Vagina (tissue), 2 donors: Measurements from ENCODE around the gene KRTAP16-1. TPM values are rescaled to one million over a fixed set of nuclear protein-coding genes. Genes with fewer than 3 reads are reported as not detected.
"Not testable (repeated sequence)": the region's sequence is repeated elsewhere in the genome, so short reads cannot be mapped to it uniquely, and the experiment has no call there.

Experiments
- DNase-seq, 2 donors: peaks; one replicate each; pipeline ENCODE4 v3.0.0-alpha.2; 2017; ENCODE audit errors: extremely low spot score in 2 of 2
- H3K27ac ChIP-seq: fragments of 200-600 bp; sonication (generic); one replicate; pipeline ENCODE4 v1.5.1; 2019
- H3K27me3 ChIP-seq: fragments of 200-600 bp; sonication (generic); one replicate; pipeline ENCODE4 v1.5.1; 2019
- H3K36me3 ChIP-seq, 2 donors: fragments of 200-600 bp; sonication (generic); one replicate each; pipeline ENCODE4 v1.5.1; 2017 to 2019
- H3K4me1 ChIP-seq: fragments of 200-600 bp; sonication (generic); one replicate; pipeline ENCODE4 v1.5.1; 2019
- H3K4me3 ChIP-seq, 2 donors: fragments of 200-600 bp; sonication (generic); 1 replicate in 1 of 2; 2 replicates in 1 of 2; pipeline ENCODE4 v1.5.1; 2016 to 2019
- H3K9me3 ChIP-seq: fragments of 200-600 bp; sonication (generic); one replicate; pipeline ENCODE4 v1.5.1; 2019
- POLR2A ChIP-seq, 2 donors: fragments of 450-650 bp; IDR thresholded peaks; one replicate each; pipeline ENCODE4 v1.6.1; 2017; ENCODE audit warnings: antibody characterized with exemption in 2 of 2, mild to moderate bottlenecking in 2 of 2, moderate library complexity in 2 of 2
- POLR2AphosphoS5 ChIP-seq, 2 donors: sonication (generic); formaldehyde crosslinking; IDR thresholded peaks; one replicate each; pipeline ENCODE4 v1.9.0; 2017; ENCODE audit warnings: antibody characterized with exemption in 2 of 2, mild to moderate bottlenecking in 2 of 2, low read depth in 1 of 2; ENCODE audit not compliant: insufficient read depth in 1 of 2
- intact Hi-C: fragments of 100-400 bp; cut with DNase I; formaldehyde crosslinking; loops from one replicate; pipeline ENCODE4 v1.15.1; 2023
- total RNA-seq: library from RNA; depleted of rRNA; stranded (reverse); fragments of >200 nt; gene quantifications from one replicate; pipeline ENCODE4 v1.2.3, GENCODE V29; 2016
- TF ChIP-seq, protein P1 (sequence below), 3 experiments: fragments of 450-650 bp in 2 of 3; fragments of 200-600 bp in 1 of 3; sonication (generic) in 1 of 3; IDR thresholded peaks; one replicate each; pipeline ENCODE4 v1.5.1; 2017 to 2019; ENCODE audit warnings: antibody characterized with exemption in 3 of 3, mild to moderate bottlenecking in 2 of 3, moderate library complexity in 2 of 3

KRTAP16-1 gene
- total RNA-seq, 1 donor from 2014 or later: not detected

DNA sequence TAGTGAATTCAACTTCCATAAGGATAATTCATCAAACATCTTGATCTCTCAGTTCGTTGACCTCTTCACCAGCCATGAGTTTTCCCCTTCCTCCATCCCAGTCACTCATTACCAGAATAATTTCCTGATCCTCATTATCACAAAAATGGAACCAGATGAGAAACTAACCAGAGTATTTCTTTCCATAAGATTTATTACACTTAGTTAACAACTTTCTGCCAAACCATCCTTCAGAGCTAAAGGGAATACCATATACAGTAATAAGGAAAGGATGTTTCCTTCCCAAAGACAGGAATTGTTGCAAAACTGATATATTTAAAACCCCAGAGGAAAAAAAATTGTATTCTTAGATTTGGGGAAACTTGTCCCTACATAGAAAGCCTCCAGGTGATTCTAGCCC, 15.1 kb downstream of the KRTAP16-1 start:
- H3K4me3 ChIP-seq: no peak overlapping the region
- DNase-seq: no peak
- intact Hi-C loops: no loop called here

DNA sequence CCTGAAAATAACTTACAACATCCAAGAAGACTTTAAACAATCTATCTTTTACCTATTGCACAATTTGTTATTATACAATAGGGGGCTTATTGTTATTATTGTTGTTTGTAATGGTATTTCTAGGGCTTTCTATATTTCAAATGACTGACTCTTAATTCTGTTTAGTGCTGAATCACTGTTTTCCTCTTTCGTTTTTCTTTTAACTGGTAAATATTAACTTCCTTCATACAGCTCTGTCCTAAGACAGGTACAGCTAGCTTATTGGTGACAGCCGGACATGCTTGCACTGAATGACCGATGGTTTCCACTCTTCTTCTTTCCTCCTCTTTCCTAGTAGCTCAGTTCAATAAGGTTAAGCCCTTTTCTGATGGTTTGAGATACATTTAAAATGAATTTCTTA, 22.1 kb downstream of the KRTAP16-1 start:
- H3K4me3 ChIP-seq: no peak overlapping the region

More for the DNA sequence above, 15.1 kb downstream of the KRTAP16-1 start:
- no peaks in the 10 kb centered on the region for H3K36me3 ChIP-seq
- no peaks in the 10 kb centered on the region for H3K9me3 ChIP-seq
- no peaks in the 10 kb centered on the region for H3K27me3 ChIP-seq
- H3K4me1 ChIP-seq: no peaks in the 10 kb centered on the region
- TF ChIP-seq POLR2A (IDR thresholded peaks at IDR 0.05) (no peak), POLR2AphosphoS5 (IDR thresholded peaks at IDR 0.05; ENCODE audit: insufficient read depth in 1 of 2, low read depth in 1 of 2) (no peak)
- TF ChIP-seq, protein P1, sequence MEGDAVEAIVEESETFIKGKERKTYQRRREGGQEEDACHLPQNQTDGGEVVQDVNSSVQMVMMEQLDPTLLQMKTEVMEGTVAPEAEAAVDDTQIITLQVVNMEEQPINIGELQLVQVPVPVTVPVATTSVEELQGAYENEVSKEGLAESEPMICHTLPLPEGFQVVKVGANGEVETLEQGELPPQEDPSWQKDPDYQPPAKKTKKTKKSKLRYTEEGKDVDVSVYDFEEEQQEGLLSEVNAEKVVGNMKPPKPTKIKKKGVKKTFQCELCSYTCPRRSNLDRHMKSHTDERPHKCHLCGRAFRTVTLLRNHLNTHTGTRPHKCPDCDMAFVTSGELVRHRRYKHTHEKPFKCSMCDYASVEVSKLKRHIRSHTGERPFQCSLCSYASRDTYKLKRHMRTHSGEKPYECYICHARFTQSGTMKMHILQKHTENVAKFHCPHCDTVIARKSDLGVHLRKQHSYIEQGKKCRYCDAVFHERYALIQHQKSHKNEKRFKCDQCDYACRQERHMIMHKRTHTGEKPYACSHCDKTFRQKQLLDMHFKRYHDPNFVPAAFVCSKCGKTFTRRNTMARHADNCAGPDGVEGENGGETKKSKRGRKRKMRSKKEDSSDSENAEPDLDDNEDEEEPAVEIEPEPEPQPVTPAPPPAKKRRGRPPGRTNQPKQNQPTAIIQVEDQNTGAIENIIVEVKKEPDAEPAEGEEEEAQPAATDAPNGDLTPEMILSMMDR (IDR thresholded peaks at IDR 0.05): no peak
- no peak overlapping the region for H3K27ac ChIP-seq

DNA sequence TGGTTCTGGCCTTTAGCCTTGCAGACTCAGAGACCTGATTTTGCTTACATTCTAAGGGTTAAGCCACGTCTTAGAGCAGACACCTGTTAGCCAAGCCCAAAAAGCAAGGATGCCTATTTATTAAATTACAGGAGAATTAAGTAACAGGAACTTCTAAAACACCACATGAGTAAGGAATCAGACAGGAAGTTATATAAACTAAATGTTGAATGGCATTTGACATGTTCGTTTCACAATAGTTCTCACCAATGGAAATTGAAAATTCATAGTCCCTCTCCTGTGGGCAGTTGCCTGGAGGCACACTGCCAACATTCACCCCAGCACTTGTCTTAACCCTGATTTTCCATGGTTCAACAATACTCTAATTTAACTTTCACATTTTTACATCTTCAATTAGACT, 24.6 kb downstream of the KRTAP16-1 start:
- Histone ChIP-seq H3K27ac (no peak overlapping the region), H3K27me3 (no peaks in the 10 kb centered on the region), H3K36me3 (no peaks in the 10 kb centered on the region), H3K4me3 (no peak overlapping the region), H3K9me3 (no peaks in the 10 kb centered on the region), H3K4me1 (no peaks in the 10 kb centered on the region)
- intact Hi-C loops: no loop called here
- TF ChIP-seq POLR2A (IDR thresholded peaks at IDR 0.05) (no peak), POLR2AphosphoS5 (IDR thresholded peaks at IDR 0.05; ENCODE audit: insufficient read depth in 1 of 2, low read depth in 1 of 2) (no peak)
- TF ChIP-seq, protein P1 (IDR thresholded peaks at IDR 0.05): no peak
- DNase-seq: no peak

More for the DNA sequence above, 22.1 kb downstream of the KRTAP16-1 start:
- Histone ChIP-seq H3K4me1 (no peaks in the 10 kb centered on the region), H3K27me3 (no peaks in the 10 kb centered on the region), H3K36me3 (no peaks in the 10 kb centered on the region), H3K9me3 (no peaks in the 10 kb centered on the region), H3K27ac (no peak overlapping the region)
- intact Hi-C loops: no loop called here
- TF ChIP-seq POLR2AphosphoS5 (IDR thresholded peaks at IDR 0.05; ENCODE audit: insufficient read depth in 1 of 2, low read depth in 1 of 2) (no peak), POLR2A (IDR thresholded peaks at IDR 0.05) (no peak)
- TF ChIP-seq, protein P1 (IDR thresholded peaks at IDR 0.05): no peak
- no peak for DNase-seq

DNA sequence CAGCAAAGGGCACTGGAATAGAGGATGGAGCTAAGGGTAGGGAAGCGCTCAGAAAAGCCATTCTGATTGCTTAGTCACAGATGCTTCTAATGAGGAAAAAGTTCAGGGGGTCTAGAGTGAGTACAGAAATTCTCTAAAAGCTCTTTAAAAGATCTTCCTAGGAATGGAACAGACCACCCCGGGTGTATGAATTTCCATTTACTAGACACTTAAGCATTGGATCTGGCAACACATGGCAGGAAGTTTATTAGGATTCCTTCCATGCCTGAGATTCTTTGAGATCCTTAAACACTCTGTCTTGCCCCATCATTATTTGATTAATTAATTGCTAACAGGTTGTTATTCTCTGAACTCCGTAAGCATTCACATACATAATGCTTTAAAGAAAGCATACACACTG, 25.1 kb downstream of the KRTAP16-1 start:
- Histone ChIP-seq H3K9me3 (no peaks in the 10 kb centered on the region), H3K36me3 (no peaks in the 10 kb centered on the region), H3K4me1 (no peaks in the 10 kb centered on the region), H3K4me3 (no peak overlapping the region), H3K27me3 (no peaks in the 10 kb centered on the region), H3K27ac (no peak overlapping the region)
- DNase-seq: no peak
- TF ChIP-seq, protein P1 (IDR thresholded peaks at IDR 0.05): no peak
- no peak for TF ChIP-seq POLR2A (IDR thresholded peaks at IDR 0.05)
- no peak for TF ChIP-seq POLR2AphosphoS5 (IDR thresholded peaks at IDR 0.05; ENCODE audit: insufficient read depth in 1 of 2, low read depth in 1 of 2)
- intact Hi-C loops: no loop called here

DNA sequence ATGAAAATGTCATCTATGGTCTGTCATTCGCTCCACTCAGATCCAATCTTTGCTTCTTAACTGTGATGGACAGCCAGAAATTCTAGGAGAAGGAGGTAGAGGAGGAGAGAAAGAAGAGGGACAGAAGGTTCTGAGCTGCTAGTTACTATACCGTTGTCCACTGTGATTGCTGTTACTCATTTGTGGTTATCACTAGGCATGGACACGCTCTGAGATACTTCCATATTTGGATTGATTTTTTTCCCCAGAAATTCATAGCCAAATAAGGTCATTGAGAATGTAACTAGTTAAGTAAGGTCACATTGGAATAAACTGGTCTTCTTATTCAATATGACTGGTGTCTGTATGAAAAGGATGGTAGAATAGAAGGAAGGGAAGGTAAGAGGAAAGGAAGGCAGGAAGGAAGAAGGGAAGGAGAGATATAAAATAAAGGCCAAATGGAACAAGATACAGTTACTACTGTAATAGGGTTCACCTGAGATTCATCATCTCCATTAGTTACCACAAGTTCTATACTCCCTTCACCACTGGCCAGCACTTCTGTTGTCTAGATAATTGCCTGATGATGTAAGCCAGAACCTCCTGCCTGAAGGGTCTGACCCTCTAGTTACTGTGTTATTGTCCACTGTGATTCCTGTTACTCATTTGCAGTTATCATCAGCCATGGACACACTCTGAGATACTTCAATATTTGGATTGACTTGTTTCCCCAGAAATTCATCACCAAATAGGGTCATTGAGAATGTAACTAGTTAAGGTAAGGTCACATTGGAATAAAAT, 30.7 kb downstream of the KRTAP16-1 start:
- H3K27ac ChIP-seq: no peak overlapping the region
- H3K4me1 ChIP-seq: no peaks in the 10 kb centered on the region
- TF ChIP-seq POLR2A (IDR thresholded peaks at IDR 0.05): no peak
- TF ChIP-seq, protein P1 (IDR thresholded peaks at IDR 0.05): no peak
- TF ChIP-seq POLR2AphosphoS5 (IDR thresholded peaks at IDR 0.05; ENCODE audit: insufficient read depth in 1 of 2, low read depth in 1 of 2): no peak
- intact Hi-C loops: no loop called here
- H3K9me3 ChIP-seq: no peaks in the 10 kb centered on the region
- H3K36me3 ChIP-seq: no peaks in the 10 kb centered on the region
- H3K27me3 ChIP-seq: no peaks in the 10 kb centered on the region
- no peak for DNase-seq
- no peak overlapping the region for H3K4me3 ChIP-seq

DNA sequence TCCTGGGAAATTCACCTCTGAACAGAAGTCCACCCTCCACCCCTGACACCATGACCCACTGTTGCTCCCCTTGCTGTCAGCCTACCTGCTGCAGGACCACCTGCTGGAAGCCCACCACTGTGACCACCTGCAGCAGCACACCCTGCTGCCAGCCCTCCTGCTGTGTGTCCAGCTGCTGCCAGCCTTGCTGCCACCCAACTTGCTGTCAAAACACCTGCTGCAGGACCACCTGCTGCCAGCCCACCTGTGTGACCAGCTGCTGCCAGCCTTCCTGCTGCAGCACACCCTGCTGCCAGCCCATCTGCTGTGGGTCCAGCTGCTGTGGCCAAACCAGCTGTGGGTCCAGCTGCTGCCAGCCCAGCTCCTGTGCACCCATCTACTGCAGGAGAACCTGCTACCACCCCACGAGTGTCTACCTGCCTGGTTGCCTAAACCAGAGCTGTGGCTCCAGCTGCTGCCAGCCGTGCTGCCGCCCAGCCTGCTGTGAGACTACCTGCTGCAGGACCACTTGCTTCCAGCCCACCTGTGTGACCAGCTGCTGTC, 33.4 kb downstream of the KRTAP16-1 start, which contains the start of gene KRTAP9-7:
TSS of gene KRTAP9-7 (plus strand) at position 51 of the 543 bp plus-strand sequence. CDS start at position 51, 0 bp downstream.
- H3K27ac ChIP-seq, DNase-seq, intact Hi-C loops, H3K36me3 ChIP-seq, H3K4me1 ChIP-seq, H3K27me3 ChIP-seq, H3K9me3 ChIP-seq, H3K4me3 ChIP-seq: not testable (repeated sequence)
